Adipocyte (in vitro differentiated cells): ENCODE data around the gene ARHGAP6.

ENCODE experiments used
- DNase-seq: peaks from one replicate; pipeline ENCODE4 v3.0.0-alpha.2; 2015; ENCODE audit warnings: low read depth
- H3K27me3 ChIP-seq: replicated peaks from 2 replicates; pipeline ENCODE4 v1.7.0; 2013; ENCODE audit warnings: mild to moderate bottlenecking, low read length, moderate library complexity; ENCODE audit not compliant: control insufficient read depth, insufficient read depth
- H3K36me3 ChIP-seq: 2 replicates; pipeline ENCODE4 v1.7.0; 2013; ENCODE audit warnings: low read length, mild to moderate bottlenecking, moderate library complexity; ENCODE audit not compliant: control insufficient read depth, insufficient read depth, severe bottlenecking
- H3K4me1 ChIP-seq: 2 replicates; pipeline ENCODE4 v1.7.0; 2013; ENCODE audit warnings: mild to moderate bottlenecking, low read length, moderate library complexity; ENCODE audit not compliant: control insufficient read depth, insufficient read depth
- H3K4me3 ChIP-seq: 2 replicates; pipeline ENCODE4 v1.7.0; 2013; ENCODE audit warnings: mild to moderate bottlenecking, low read length, moderate library complexity
- H3K9ac ChIP-seq: 2 replicates; pipeline ENCODE4 v1.7.0; 2013; ENCODE audit warnings: mild to moderate bottlenecking, low read length, moderate library complexity
- H3K9me3 ChIP-seq: 2 replicates; pipeline ENCODE4 v1.7.0; 2013; ENCODE audit warnings: mild to moderate bottlenecking, low read length, moderate library complexity; ENCODE audit not compliant: control insufficient read depth

ARHGAP6 gene

GRCh38 chrX:11472381-11472780 lies 193.3 kb downstream of the ARHGAP6 start:
- Histone ChIP-seq H3K4me1 (peaks cover 48% of the 10 kb centered on the region), H3K9ac (peak overlapping the region; percentile 31), H3K4me3 (no peak overlapping the region), H3K27me3 (no peaks in the 10 kb centered on the region), H3K36me3 (no peaks in the 10 kb centered on the region), H3K9me3 (no peaks in the 10 kb centered on the region)
- no peak for DNase-seq

GRCh38 chrX:11470250-11470974 lies 195.3 kb downstream of the ARHGAP6 start:
- no peaks in the 10 kb centered on the region for H3K9me3 ChIP-seq
- H3K27me3 ChIP-seq, result no peaks in the 10 kb centered on the region
- peak; percentile 86 for DNase-seq
- peaks cover 48% of the 10 kb centered on the region for H3K4me1 ChIP-seq
- H3K9ac ChIP-seq, result peak overlapping the region; percentile 71
- no peak overlapping the region for H3K4me3 ChIP-seq
- no peaks in the 10 kb centered on the region for H3K36me3 ChIP-seq

- Histone ChIP-seq H3K9ac (no peak overlapping the region), H3K27me3 (no peaks in the 10 kb centered on the region), H3K36me3 (no peaks in the 10 kb centered on the region), H3K4me1 (peaks cover 30% of the 10 kb centered on the region), H3K9me3 (no peaks in the 10 kb centered on the region), H3K4me3 (no peak overlapping the region)
- no peak for DNase-seq
Observed at GRCh38 chrX:11465648-11466411, 199.9 kb downstream of the ARHGAP6 start.

- Histone ChIP-seq H3K4me1 (peaks cover 28% of the 10 kb centered on the region), H3K9me3 (no peaks in the 10 kb centered on the region), H3K9ac (no peak overlapping the region), H3K36me3 (no peaks in the 10 kb centered on the region), H3K4me3 (no peak overlapping the region), H3K27me3 (no peaks in the 10 kb centered on the region)
- DNase-seq, result no peak
Observed at GRCh38 chrX:11464836-11465463, 200.8 kb downstream of the ARHGAP6 start.

- Histone ChIP-seq H3K9me3 (no peaks in the 10 kb centered on the region), H3K4me3 (no peak overlapping the region), H3K27me3 (no peaks in the 10 kb centered on the region), H3K36me3 (no peaks in the 10 kb centered on the region), H3K9ac (no peak overlapping the region), H3K4me1 (peaks cover 25% of the 10 kb centered on the region)
- no peak for DNase-seq
Observed at GRCh38 chrX:11464380-11464779, 201.3 kb downstream of the ARHGAP6 start.

- H3K9me3 ChIP-seq, result no peaks in the 10 kb centered on the region
- no peaks in the 10 kb centered on the region for H3K27me3 ChIP-seq
- no peaks in the 10 kb centered on the region for H3K36me3 ChIP-seq
- H3K4me3 ChIP-seq, result no peak overlapping the region
- H3K9ac ChIP-seq, result peak overlapping the region; percentile 73
- H3K4me1 ChIP-seq, result peaks cover 27% of the 10 kb centered on the region
- no peak for DNase-seq
Observed at GRCh38 chrX:11462648-11463047, 203.1 kb downstream of the ARHGAP6 start.

GRCh38 chrX:11462136-11462535 lies 203.6 kb downstream of the ARHGAP6 start:
- peak; percentile 35 for DNase-seq
- Histone ChIP-seq H3K4me3 (no peak overlapping the region), H3K4me1 (peaks cover 27% of the 10 kb centered on the region), H3K9ac (peak overlapping the region; percentile 73), H3K36me3 (no peaks in the 10 kb centered on the region), H3K9me3 (no peaks in the 10 kb centered on the region), H3K27me3 (no peaks in the 10 kb centered on the region)

GRCh38 chrX:11461201-11462001 lies 204.3 kb downstream of the ARHGAP6 start:
- Histone ChIP-seq H3K9me3 (no peaks in the 10 kb centered on the region), H3K4me3 (no peak overlapping the region), H3K36me3 (no peaks in the 10 kb centered on the region), H3K4me1 (peaks cover 27% of the 10 kb centered on the region), H3K9ac (peak overlapping the region; percentile 73), H3K27me3 (no peaks in the 10 kb centered on the region)
- DNase-seq, result peak; percentile 34

- no peaks in the 10 kb centered on the region for H3K36me3 ChIP-seq
- no peak for DNase-seq
- H3K4me1 ChIP-seq, result peaks cover 27% of the 10 kb centered on the region
- H3K27me3 ChIP-seq, result no peaks in the 10 kb centered on the region
- H3K9me3 ChIP-seq, result no peaks in the 10 kb centered on the region
- no peak overlapping the region for H3K4me3 ChIP-seq
- H3K9ac ChIP-seq, result peak overlapping the region; percentile 73
Observed at GRCh38 chrX:11460347-11460746, 205.4 kb downstream of the ARHGAP6 start.

GRCh38 chrX:11458170-11458569 lies 207.6 kb downstream of the ARHGAP6 start:
- no peaks in the 10 kb centered on the region for H3K36me3 ChIP-seq
- DNase-seq, result peak; percentile 57
- H3K4me1 ChIP-seq, result peaks cover 22% of the 10 kb centered on the region
- no peak overlapping the region for H3K4me3 ChIP-seq
- H3K9ac ChIP-seq, result no peak overlapping the region
- no peaks in the 10 kb centered on the region for H3K9me3 ChIP-seq
- no peaks in the 10 kb centered on the region for H3K27me3 ChIP-seq

- Histone ChIP-seq H3K4me1 (peaks cover 10% of the 10 kb centered on the region), H3K36me3 (no peaks in the 10 kb centered on the region), H3K9me3 (no peaks in the 10 kb centered on the region), H3K9ac (no peak overlapping the region), H3K4me3 (no peak overlapping the region), H3K27me3 (no peaks in the 10 kb centered on the region)
- DNase-seq, result no peak
Observed at GRCh38 chrX:11451151-11451550, 214.6 kb downstream of the ARHGAP6 start.
